Osteocyte (in vitro differentiated cells): ENCODE measurements around the gene CBR4. TPM values are rescaled to one million over a fixed set of nuclear protein-coding genes. Genes with fewer than 3 reads are reported as not detected.
A peak's percentile ranks its signal among the peaks of the same experiment; 100 is the strongest.

ENCODE experiments used
- DNase-seq: peaks from one replicate; pipeline ENCODE4 v3.0.0; 2021; ENCODE audit warnings: mixed read lengths; ENCODE audit not compliant: unreplicated experiment; ENCODE audit errors: extremely low spot score
- H3K27ac Mint-ChIP-seq: one replicate; pipeline ENCODE4 v1.8.0; 2021; ENCODE audit warnings: mild to moderate bottlenecking, mixed read lengths; ENCODE audit not compliant: unreplicated experiment
- H3K27me3 Mint-ChIP-seq: one replicate; pipeline ENCODE4 v1.8.0; 2021; ENCODE audit warnings: mixed read lengths; ENCODE audit not compliant: unreplicated experiment
- H3K36me3 Mint-ChIP-seq: one replicate; pipeline ENCODE4 v1.8.0; 2021; ENCODE audit warnings: mixed read lengths; ENCODE audit not compliant: unreplicated experiment
- H3K4me1 Mint-ChIP-seq: one replicate; pipeline ENCODE4 v1.8.0; 2021; ENCODE audit warnings: mixed read lengths; ENCODE audit not compliant: unreplicated experiment
- H3K4me3 Mint-ChIP-seq: one replicate; pipeline ENCODE4 v1.8.0; 2021; ENCODE audit warnings: mild to moderate bottlenecking, moderate library complexity, mixed read lengths; ENCODE audit not compliant: unreplicated experiment
- H3K9me3 Mint-ChIP-seq: one replicate; pipeline ENCODE4 v1.8.0; 2021; ENCODE audit warnings: mixed read lengths; ENCODE audit not compliant: unreplicated experiment
- CTCF ChIP-seq: fragments of 200-600 bp; sonication (generic); IDR thresholded peaks from 2 replicates; pipeline ENCODE4 v1.5.0; 2021; ENCODE audit warnings: antibody characterized with exemption, mild to moderate bottlenecking, moderate library complexity
- total RNA-seq: library from RNA; stranded (reverse); gene quantifications from 2 replicates; pipeline ENCODE4 v1.2.1, GENCODE V29; 2021

The CBR4 gene
- total RNA-seq, 1 donor from 2014 or later: 20.8 TPM

- H3K36me3 Mint-ChIP-seq: no peaks in the 10 kb centered on the region
- H3K9me3 Mint-ChIP-seq: no peaks in the 10 kb centered on the region
- no peak for DNase-seq
- no peak overlapping the region for H3K4me3 Mint-ChIP-seq
- no peak overlapping the region for H3K27ac Mint-ChIP-seq
- peaks cover 3% of the 10 kb centered on the region for H3K4me1 Mint-ChIP-seq
- no peaks in the 10 kb centered on the region for H3K27me3 Mint-ChIP-seq
- TF ChIP-seq CTCF: no peak
Observed at GRCh38 chr4:169047956-169048355, 37.9 kb upstream of the CBR4 start.

GRCh38 chr4:169045862-169046584 lies 36.0 kb upstream of the CBR4 start:
- DNase-seq: no peak
- Mint-ChIP-seq H3K4me1 (peaks cover 3% of the 10 kb centered on the region), H3K27ac (no peak overlapping the region), H3K27me3 (no peaks in the 10 kb centered on the region), H3K4me3 (no peak overlapping the region), H3K9me3 (no peaks in the 10 kb centered on the region), H3K36me3 (no peaks in the 10 kb centered on the region)
- peak; percentile 24 for TF ChIP-seq CTCF

- Mint-ChIP-seq H3K27ac (no peak overlapping the region), H3K4me3 (no peak overlapping the region), H3K4me1 (peaks cover 3% of the 10 kb centered on the region), H3K36me3 (no peaks in the 10 kb centered on the region), H3K9me3 (no peaks in the 10 kb centered on the region), H3K27me3 (no peaks in the 10 kb centered on the region)
- no peak for DNase-seq
- no peak for TF ChIP-seq CTCF
Observed at GRCh38 chr4:169044714-169045447, 34.8 kb upstream of the CBR4 start.

GRCh38 chr4:169042608-169043007 lies 32.6 kb upstream of the CBR4 start:
- no peaks in the 10 kb centered on the region for H3K9me3 Mint-ChIP-seq
- no peaks in the 10 kb centered on the region for H3K27me3 Mint-ChIP-seq
- H3K4me3 Mint-ChIP-seq: no peak overlapping the region
- peaks cover 6% of the 10 kb centered on the region for H3K4me1 Mint-ChIP-seq
- no peak for TF ChIP-seq CTCF
- no peak overlapping the region for H3K27ac Mint-ChIP-seq
- no peak for DNase-seq
- no peaks in the 10 kb centered on the region for H3K36me3 Mint-ChIP-seq

- Mint-ChIP-seq H3K27ac (no peak overlapping the region), H3K4me3 (no peak overlapping the region)
Observed at GRCh38 chr4:169040559-169041261, 30.7 kb upstream of the CBR4 start.

More at GRCh38 chr4:169040559-169041261, 30.7 kb upstream of the CBR4 start:
- Mint-ChIP-seq H3K4me1 (peaks cover 6% of the 10 kb centered on the region), H3K9me3 (no peaks in the 10 kb centered on the region), H3K27me3 (no peaks in the 10 kb centered on the region), H3K36me3 (no peaks in the 10 kb centered on the region)
- no peak for TF ChIP-seq CTCF
- no peak for DNase-seq
